ENCODE results near the gene FRY.

The FRY gene

DNA sequence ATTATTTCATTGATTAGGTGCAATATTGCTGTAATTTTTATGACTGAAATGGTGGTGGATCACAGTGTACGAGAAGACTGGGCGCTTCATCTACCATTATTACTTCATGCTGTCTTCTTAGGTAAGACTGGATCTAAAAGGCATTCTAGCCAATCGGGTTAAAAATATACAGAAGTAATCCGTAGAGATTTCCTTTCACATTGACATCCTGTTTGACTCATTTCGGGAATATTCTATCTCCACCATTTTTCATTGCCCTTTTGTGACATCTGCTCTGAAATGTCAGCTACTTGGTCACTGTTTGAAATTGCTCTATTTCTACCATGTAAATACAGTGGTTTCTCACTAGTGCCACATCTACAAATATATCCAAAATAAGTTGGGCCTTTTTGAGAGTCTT lies 193.3 kb downstream of the FRY start:
- DNase-seq (ENCODE audit: low read depth): no peak

DNA sequence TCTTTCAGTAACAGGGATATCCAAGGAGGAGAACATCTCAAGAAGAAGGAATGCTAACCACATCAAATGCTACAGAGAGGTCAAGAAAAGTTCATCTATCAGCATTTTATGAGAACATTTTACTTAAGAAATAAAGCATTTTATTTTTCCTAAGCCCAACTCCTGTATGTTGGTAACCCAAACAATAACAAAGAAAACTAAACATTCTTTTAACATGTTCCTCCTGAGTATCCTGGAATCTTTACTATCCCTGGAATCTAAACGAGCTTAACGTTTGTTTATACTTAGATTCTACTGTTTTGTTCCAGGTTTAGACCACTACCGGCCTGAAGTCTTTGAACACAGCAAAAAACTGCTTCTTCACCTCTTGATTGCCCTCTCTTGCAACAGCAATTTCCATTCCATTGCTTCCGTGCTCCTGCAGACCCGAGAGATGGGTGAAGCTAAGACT lies 193.9 kb downstream of the FRY start:
- DNase-seq (ENCODE audit: low read depth): peak; percentile 4

DNA sequence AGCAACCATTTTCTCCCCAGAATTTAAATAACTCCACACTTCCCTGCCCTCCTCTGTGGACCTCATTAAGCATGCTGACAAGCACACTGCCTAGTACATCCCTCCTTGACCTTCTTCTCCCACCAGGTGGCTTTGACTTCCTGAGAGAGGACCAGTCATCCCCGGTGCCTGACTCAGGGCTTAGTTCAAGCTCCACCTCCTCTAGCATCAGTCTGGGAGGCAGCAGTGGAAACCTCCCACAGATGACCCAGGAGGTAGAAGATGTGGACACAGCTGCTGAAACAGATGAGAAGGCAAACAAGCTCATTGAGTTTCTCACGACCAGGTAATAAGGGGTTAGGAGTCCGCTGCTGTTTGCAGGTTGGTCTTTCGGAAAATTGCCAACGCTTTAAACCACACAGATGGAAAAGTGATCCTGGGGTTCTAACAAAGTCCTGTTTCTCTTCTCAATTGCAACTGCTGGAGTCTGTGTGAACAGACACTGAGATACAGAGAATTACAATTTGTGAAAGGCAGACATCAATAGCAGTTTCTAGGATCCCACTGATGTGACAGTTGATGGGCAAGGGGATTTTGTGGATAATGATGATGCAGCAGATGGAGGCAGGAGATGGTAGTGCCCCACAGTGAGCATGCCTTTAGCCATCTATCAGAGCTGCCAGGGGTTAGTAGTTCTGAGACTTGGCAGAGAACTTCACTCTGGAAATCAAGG lies 196.9 kb downstream of the FRY start:
- DNase-seq (ENCODE audit: low read depth): no peak

DNA sequence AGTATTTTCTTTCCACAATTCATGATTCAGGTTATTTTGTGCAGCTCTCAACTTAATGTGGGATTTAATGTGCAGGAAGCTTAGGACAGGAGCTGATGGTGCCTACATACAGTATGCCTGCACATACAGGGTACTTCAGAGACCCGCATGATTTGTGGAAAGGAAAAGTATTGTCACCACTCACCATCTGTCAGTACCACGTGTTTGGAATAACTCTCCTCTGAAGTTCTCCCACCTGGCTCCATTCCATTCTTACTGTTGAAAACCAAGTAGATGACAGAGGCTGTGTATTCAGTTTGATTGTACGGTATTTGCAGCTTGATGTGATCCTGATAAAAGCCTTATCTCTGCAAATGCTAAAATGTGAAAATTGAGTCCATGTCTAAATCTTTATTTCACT lies 197.9 kb downstream of the FRY start:
- no peak for DNase-seq (ENCODE audit: low read depth)

DNA sequence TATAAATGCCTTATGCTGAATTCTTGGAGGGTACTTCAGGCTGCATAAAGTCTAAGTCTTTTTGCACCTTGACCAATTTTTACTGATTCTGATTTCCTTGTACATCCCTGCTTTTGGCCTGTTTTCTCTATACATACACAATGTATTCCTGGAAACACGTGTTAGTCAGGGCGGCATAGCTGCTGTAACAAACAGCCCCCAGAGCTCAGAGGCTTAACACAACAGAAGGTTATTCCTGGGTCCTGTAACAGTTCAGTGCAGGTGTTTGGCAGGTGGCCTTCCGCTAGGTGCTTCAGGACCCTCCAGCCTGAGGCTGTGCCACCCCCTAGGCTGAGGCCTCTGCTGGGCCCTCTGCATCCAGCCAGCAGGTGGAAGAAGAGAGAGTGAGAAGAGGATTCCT lies 200.7 kb downstream of the FRY start:
- DNase-seq (ENCODE audit: low read depth): no peak

DNA sequence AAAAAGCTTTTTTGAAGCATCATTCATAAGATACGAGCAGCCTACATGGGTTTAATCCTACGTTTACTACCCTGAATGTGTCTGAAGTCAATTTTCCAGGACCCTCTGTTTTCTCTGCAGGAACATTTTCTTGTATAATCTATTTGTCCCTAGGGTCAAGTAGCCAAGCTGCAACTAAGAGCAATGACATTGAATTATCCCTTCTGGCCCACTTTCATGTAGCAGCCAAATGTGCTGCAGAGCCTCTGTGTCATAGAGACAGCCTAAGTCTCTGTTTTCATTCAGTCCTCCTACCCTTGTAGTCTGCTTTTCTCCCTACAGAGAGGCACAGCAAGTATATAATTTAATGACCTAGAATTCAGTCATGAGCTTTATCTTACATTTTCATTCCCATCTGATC lies 201.5 kb downstream of the FRY start:
- DNase-seq (ENCODE audit: low read depth): no peak

DNA sequence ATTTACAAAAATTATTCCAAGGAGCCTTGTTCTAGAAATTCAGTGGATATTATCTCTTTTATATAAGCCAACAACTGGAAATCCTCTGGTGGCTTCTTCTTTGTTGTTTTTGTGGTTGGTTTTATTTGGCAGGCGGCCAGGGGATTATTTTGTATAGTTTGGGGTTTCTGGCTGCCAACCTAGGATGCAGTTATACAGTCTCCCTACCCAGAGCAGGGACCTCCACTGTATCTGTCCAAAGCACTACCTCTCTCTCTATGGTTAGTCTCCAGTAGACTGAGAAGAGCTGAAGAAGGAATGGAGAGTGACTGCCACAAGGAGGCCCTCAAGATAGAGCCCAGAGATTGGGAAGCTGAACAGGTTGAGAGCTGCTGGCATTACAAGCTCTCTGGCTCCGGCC lies 203.3 kb downstream of the FRY start:
- DNase-seq (ENCODE audit: low read depth): no peak

DNA sequence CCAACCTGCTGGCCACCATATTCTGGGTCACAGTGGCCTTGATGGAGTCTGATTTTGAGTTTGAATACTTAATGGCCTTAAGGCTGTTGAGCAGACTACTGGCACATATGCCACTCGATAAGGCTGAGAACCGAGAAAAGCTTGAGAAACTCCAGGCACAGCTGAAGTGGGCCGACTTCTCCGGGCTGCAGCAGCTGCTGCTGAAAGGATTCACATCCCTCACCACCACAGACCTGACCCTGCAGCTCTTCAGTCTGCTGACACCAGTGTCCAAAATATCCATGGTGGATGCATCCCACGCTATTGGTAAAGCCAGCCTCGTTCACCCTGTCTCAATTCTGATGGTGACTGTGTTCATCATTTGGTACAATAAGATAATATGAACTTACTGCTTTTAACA lies 206.1 kb downstream of the FRY start:
- no peak for DNase-seq (ENCODE audit: low read depth)

DNA sequence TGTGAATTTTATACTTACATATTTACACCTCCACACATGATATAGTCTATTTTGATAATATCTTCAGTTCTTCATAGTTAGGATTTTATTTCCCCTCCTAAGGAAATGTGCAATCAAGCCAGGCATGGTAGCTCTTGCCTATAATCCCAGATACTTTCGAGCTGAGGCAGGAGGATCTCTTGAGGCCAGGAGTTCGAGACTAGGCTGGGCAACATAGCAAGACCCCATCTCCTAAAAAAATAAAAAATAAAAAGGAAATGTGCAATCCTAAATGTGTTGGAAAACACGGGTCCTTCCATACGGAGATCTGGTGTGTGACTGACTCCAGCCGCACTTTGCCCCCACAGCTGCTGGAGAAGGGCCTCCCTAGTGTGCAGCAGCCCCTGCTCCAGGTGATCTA lies 212.1 kb downstream of the FRY start:
- DNase-seq (ENCODE audit: low read depth): no peak

DNA sequence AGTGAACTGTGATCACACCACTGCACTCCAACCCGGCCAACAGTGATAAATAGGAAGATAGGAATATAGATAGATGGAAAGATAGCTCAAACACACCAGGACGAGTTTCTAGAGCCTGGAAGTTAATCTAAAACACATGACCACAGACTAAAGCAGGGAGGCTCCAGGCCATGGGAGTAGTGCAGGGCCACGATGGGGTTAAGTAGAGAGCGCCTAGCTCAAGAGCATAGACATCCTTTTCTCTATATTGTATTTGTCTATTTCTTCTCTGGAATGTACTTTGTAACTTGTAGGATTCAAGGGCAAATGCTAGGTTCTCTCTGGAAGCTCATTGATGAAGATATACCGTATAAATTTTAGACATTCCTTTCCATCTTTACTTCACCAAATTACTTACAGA lies 214.0 kb downstream of the FRY start:
- no peak for DNase-seq (ENCODE audit: low read depth)

DNA sequence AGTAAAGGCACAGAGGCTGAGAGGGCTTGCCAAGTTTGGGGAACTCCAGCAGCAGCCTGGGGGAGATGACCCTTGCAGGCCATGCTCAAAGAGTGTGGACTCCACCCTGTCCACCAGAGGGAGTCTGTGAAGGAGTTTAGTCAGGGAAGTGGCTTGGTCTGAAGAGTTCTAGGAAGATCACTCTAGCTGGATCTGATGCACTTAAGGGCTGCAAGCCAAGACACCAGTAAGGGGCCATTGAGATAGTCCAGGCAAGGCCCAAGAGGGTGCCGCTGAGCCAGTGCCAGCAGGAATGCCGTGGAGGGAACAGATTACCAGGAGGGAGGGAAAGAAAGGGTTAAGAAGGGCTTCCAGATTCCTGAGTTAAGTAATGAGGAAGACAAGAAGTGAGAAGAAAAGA lies 214.9 kb downstream of the FRY start:
- peak; percentile 64 for DNase-seq (ENCODE audit: low read depth)

DNA sequence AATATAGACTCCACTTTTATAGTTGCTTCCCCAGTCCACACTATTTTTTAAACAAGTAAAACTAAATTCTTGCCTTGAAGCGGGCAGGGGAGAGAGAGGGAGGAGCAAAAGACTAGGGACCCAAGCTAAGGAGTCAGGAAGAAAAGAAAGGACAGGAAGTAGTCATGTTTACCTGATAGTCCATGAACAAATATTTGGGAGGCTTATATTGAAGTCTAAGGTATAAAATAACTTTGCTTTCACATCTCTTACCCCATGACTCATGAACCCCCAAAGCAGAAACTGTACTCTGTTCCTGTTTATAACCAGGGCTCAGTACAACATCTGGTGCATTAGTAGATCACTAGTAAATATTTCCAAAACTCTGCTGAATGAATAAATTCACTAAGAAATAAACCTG lies 216.3 kb downstream of the FRY start:
- DNase-seq (ENCODE audit: low read depth): no peak

DNA sequence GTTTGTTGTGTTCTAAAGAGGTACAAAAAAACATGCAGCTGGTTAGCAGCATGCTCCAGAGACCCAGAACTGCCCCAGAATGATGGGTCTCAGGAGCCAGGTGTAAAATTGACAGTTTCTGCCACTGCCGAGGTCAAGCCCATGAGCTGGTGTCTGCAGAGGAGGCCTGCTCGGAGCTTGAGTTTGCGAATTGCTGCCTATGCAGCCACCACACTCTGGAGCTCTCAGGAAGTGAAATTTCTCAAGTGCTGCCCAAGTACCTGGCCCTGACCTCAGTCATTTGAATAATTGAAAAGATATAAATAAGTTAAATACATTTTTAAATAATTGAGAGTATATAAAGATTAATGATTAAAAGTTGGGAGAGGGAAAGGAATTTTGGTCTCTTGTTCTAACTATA lies 217.2 kb downstream of the FRY start:
- no peak for DNase-seq (ENCODE audit: low read depth)

DNA sequence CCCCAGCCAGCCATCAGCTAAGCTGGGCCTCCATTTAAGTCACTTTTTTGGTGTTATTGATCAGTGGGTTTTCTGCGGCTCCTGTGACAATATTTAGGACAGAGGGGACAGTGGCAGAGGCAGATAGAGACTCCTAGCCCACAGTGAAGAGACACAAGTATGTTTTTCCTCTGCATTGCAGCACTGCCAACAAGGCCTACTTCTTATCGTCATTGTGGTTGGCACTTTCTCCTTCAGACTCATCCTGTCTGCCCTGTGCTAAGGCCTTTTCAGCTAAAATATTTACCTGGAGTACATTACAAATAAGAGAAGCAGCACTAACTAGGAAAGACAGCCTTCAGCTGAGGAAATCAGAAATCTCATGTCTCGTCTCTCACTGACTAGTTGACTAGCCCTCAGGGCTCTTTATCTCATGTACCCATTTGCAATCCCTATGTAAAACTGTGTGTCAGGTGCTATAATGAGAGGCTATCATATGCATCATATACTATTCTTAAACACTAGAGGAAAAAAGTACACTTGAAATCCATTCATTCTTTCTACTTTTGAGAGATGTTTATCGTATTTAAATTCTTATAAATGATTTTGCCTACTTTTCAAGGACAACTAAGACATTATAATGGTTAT lies 221.4 kb downstream of the FRY start:
- no peak for DNase-seq (ENCODE audit: low read depth)

DNA sequence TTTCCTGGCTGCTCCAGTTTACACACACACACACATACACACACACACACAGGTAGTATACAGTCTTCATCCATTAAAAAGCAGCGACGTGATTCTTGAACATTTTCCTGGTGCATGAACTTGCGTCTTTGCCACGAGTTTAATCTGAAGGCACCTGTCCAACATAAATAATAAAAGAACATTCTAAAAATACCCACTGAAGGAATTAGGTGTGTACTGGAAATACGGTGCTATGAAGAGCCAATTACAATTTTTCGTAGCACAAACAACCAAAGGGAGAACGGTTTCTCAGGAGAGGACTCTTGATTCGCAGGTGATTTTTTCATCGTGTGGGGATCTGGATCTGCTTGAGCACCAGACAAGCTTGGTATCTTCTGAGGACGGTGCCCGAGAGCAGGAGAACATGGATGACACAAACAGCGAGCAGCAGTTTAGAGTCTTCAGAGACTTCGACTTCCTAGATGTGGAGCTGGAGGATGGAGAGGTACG lies 222.4 kb downstream of the FRY start:
- no peak for DNase-seq (ENCODE audit: low read depth)

DNA sequence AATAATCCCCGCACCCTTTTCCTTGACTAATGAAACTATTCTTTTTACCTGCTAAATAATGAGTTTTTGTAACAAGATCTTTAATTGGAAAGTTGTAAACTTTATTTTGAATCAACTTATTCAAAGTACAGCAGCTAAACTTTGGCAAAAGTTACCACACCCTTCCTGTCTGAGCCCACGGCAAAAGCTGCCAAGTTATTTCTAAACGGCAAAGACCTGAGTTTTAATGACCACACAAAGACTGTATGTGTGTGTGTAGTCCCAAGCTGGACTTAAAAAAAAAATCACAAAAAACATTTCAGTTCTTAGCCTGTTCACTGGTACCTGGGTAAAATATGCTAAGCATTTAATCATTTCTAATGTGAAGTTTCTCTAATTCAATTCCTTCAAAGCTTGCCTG lies 222.8 kb downstream of the FRY start:
- no peak for DNase-seq (ENCODE audit: low read depth)

DNA sequence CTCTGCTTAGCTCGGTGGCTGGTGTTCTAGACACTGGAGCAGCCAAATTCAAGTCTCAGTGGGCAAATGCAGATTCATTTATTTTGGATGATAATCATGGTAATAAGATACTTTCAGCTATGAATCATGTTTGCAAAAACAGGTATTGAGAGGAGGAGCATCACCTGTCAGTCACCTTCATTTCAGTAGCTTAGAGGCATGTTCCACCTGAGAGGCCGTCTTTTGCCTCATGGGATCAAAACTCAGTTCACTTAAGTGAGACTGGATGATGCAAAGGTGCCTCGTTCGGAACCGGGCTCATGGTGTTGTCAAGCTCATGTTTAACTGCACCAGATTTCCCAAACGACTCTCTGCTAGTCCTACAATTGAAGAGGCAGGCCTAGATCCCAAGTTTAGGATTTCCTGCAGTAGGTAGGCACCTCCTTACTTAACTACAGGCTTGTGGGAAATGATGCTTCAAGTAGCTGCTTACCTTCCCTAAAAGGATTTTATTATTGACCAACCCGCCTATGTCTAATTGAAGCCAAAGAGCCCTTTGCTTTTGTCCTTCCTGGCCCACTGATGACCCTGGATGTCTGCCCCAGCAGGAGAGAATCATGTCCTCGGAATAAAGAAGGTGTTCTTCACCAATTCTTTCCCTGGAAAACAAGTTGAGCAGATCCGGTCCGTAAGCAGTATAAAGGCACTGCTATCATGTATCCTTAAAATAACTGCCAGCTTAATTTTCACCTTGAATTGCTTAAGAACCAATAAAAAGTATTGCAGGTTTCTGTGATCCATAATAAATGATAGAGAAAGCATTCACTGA lies 223.5 kb downstream of the FRY start:
- no peak for DNase-seq (ENCODE audit: low read depth)

DNA sequence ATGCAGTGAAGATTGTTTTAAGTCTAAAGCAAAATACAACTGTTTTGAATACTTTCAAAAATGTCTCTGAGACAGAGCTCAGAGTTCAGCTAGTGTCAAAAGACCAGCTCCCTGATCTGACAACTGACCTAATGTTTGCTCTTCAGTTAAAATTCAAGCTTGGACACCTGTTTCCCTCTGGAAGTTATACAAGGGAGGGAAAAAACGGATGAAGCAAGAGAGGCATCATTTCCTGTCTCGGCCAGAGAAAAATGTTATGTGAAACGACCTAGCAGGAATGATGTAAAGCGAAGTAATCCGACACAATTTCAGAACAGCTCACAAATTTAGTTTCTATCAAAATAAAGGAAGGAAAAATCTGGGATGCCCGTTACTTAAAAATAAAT lies 224.1 kb downstream of the FRY start:
- DNase-seq (ENCODE audit: low read depth): peak; percentile 35

DNA sequence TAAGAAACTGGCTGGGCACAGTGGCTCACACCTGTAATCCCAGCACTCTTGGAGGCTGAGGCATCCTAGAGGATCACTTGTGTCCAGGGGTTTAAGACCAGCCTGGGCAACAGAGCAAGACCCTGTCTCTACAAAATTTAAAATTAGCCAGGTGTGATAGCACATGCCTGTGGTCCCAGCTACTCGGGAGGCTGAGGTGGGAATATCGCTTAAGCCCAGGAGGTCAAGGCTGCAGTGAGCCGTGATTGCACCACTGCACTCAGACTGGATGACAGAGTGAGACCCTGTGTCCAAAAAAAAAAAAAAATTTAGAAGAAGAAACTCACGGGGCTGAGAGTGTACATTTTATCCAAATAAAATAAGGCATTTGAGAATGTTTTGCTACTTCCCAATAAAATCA lies 224.7 kb downstream of the FRY start:
- no peak for DNase-seq (ENCODE audit: low read depth)

DNA sequence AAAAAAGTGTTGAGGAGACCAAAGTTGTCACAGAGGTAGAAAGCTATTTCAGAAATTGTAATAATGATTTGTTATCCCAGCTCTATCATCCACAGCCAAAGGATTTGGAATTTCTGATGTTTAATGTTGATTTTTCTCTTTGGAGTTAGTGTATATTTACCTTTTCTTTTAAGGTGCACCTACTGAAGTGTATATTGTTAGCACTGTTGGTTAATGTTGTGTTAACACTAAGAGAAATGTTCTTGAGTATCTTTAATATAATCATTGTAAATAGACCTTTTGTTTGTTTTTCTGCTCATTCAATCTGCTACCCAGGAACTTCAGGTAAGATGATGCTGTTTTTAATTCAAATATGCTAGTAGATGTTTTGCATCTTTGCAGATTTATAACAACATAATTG lies 226.1 kb downstream of the FRY start:
- no peak for DNase-seq (ENCODE audit: low read depth)

DNA sequence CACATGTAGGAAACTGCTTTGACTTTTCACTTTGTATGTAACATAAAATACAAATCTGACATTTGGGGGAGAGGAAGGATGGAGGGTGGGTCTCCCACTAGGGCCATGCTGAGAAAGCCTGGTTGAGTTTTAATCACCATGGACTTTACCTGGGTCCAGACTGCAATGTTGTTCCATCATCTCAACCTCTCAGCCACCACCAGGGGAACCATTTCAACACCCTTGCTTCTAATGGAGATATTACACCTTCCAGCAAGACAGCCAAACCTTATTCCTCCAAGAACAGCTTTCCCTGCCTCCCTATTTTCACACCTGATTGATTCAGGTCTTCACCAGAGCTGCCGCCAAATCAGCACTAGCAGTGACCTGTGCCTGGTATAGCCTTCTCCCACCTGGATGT lies 227.5 kb downstream of the FRY start:
- DNase-seq (ENCODE audit: low read depth): no peak

DNA sequence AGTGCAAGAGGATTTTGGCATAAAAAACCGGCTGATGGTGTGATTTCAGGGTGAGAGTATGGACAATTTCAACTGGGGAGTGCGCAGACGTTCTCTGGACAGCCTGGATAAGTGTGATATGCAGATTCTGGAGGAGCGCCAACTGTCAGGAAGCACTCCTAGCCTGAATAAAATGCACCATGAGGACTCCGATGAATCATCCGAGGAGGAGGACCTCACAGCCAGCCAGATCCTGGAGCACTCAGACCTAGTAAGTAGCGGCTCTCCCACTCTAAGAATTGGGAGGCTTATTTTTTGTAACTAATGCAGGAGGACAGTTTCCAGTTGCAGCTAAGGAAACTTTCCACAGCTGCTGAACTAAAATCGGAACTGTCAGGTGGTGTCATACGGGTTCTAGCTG lies 230.0 kb downstream of the FRY start:
- DNase-seq (ENCODE audit: low read depth): peak; percentile 68

DNA sequence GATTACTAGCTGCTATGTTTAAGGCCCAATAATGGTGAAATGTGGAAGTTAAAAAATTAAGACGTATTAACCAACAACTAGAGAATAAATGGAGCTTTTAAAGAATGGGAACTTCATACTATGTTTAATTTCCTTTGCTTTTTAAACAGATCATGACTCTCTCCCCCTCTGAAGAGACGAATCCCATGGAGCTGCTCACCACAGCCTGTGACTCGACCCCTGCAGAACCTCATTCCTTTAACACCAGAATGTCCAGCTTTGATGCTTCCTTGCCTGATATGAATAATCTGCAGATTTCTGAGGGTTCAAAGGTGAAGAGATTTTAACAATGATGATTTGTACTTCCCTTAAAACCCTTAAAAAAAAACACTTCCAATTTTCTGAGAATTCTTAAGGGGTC lies 230.6 kb downstream of the FRY start:
- no peak for DNase-seq (ENCODE audit: low read depth)

All from fibroblast of the conjunctiva (primary cell).